Kidney capillary endothelial cell (primary cell): ENCODE results near the gene SHLD2.
"Not testable (repeated sequence)": the region's sequence is repeated elsewhere in the genome, so short reads cannot be mapped to it uniquely, and the experiment has no call there.

Experiments used
- DNase-seq: peaks from one replicate; pipeline ENCODE4 v3.0.0-alpha.2; 2018; ENCODE audit warnings: low spot score

The SHLD2 gene

DNA sequence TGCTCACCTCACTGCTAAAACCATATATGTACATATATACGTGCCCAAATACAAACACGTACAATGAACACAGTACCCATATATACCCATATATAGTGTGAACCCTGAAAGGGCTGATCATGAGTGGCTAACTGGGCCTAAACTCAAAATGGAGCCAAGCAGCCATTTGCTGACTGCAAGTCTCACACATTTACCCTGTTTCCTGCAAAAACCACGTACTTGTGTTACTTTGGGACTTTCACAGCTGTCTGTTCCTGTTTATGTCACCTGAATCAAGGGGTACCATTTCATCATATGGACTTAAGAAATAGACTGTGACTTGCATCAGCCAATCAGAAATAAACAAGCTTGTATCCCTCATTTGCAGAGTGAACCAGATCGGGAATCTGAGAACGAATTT lies 124.4 kb downstream of the SHLD2 start:
- DNase-seq, result not testable (repeated sequence)

GRCh38 chr10:87222789-87223188 lies 127.8 kb downstream of the SHLD2 start:
- DNase-seq, result not testable (repeated sequence)

- not testable (repeated sequence) for DNase-seq
Measured at GRCh38 chr10:87225148-87225547, 130.1 kb downstream of the SHLD2 start, which contains the start of gene NUTM2A. NUTM2A (plus strand) TSS chr10:87225448; CDS start chr10:87225831, 383 bp downstream.

DNA sequence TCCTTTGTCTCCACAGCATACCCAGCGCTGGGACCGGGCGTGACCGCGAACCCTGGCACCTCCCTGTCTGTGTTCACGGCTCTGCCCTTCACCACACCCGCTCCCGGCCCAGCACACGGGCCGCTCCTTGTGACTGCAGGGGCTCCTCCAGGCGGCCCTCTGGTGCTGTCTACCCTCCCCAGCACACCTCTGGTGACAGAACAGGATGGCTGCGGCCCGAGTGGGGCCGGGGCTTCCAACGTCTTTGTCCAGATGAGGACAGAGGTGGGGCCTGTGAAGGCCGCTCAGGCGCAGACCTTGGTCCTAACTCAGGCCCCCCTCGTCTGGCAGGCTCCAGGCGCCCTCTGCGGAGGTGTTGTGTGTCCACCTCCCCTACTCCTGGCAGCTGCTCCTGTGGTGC lies 133.2 kb downstream of the SHLD2 start:
- DNase-seq, result not testable (repeated sequence)

GRCh38 chr10:87229211-87229610 lies 134.2 kb downstream of the SHLD2 start:
- DNase-seq, result not testable (repeated sequence)

- DNase-seq, result not testable (repeated sequence)
Measured at GRCh38 chr10:87234854-87235253, 139.8 kb downstream of the SHLD2 start.

- DNase-seq, result not testable (repeated sequence)
Measured at GRCh38 chr10:87237244-87237643, 142.2 kb downstream of the SHLD2 start.

DNA sequence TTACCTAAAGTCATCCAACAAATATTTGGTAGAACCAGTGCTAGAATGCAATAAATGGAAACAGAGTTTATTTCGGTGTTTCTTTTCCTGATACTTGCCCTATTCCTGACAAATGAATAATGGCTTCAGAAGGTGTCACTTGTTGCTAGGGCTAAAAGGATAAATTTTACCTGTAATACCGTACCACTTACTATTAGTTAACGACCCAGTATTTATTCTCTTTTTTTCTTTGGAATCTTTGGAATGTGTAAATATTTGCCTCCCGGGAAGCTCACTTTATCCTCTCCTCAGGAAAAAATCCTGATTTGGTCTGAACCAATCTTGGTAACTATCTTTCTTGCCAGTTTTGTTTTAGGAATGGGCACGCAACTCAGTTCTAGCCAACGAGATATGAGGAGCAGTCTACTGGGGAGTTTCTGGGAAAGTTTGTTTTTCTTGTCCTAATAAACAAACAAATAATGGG lies 144.4 kb downstream of the SHLD2 start:
- not testable (repeated sequence) for DNase-seq
